ENCODE measurements around the gene BTBD19.
"Not testable (repeated sequence)": the region's sequence is repeated elsewhere in the genome, so short reads cannot be mapped to it uniquely, and the experiment has no call there.

BTBD19 gene

GRCh38 chr1:44808063-44808937 lies at the start of gene BTBD19:
Gene BTBD19, plus strand, starts transcription at chr1:44808523. Its CDS starts 298 bp downstream, at chr1:44808821.
- Mint-ChIP-seq H3K27ac (peak within 1 kb of the TSS; percentile 98), H3K4me3 (peak within 1 kb of the TSS; percentile 82), H3K27me3 (no peaks in the 10 kb centered on the region), H3K9me3 (ENCODE audit: low read depth) (no peaks in the 10 kb centered on the region), H3K4me1 (ENCODE audit: low read depth) (peaks cover 77% of the 10 kb centered on the region), H3K36me3 (peaks cover 6% of the 10 kb centered on the region)

GRCh38 chr1:44759077-44759476 lies 49.2 kb upstream of the BTBD19 start:
- Mint-ChIP-seq H3K9me3 (ENCODE audit: low read depth) (no peaks in the 10 kb centered on the region), H3K4me3 (no peak overlapping the region), H3K36me3 (peaks cover 6% of the 10 kb centered on the region), H3K4me1 (ENCODE audit: low read depth) (peaks cover 10% of the 10 kb centered on the region), H3K27ac (no peak overlapping the region), H3K27me3 (no peaks in the 10 kb centered on the region)

GRCh38 chr1:44760876-44761275 lies 47.4 kb upstream of the BTBD19 start:
- Mint-ChIP-seq H3K27ac (no peak overlapping the region), H3K4me3 (no peak overlapping the region), H3K27me3 (no peaks in the 10 kb centered on the region), H3K9me3 (ENCODE audit: low read depth) (no peaks in the 10 kb centered on the region), H3K4me1 (ENCODE audit: low read depth) (peaks cover 5% of the 10 kb centered on the region), H3K36me3 (peaks cover 4% of the 10 kb centered on the region)

GRCh38 chr1:44766421-44766820 lies 41.9 kb upstream of the BTBD19 start:
- H3K36me3 Mint-ChIP-seq, result not testable (repeated sequence)

GRCh38 chr1:44775078-44775929 lies 33.0 kb upstream of the BTBD19 start, which contains the start of gene RPS8:
Gene RPS8, plus strand, starts transcription at chr1:44775540. Its CDS starts 57 bp downstream, at chr1:44775597.
- Mint-ChIP-seq H3K27ac (peak within 1 kb of the TSS; percentile 100), H3K4me1 (ENCODE audit: low read depth) (peaks cover 33% of the 10 kb centered on the region), H3K9me3 (ENCODE audit: low read depth) (no peaks in the 10 kb centered on the region), H3K36me3 (peaks cover 23% of the 10 kb centered on the region), H3K4me3 (peak within 1 kb of the TSS; percentile 96), H3K27me3 (no peaks in the 10 kb centered on the region)

More at GRCh38 chr1:44766421-44766820, 41.9 kb upstream of the BTBD19 start:
- not testable (repeated sequence) for H3K27me3 Mint-ChIP-seq; H3K27ac Mint-ChIP-seq; H3K9me3 Mint-ChIP-seq (ENCODE audit: low read depth); H3K4me1 Mint-ChIP-seq (ENCODE audit: low read depth); H3K4me3 Mint-ChIP-seq

- peak overlapping the region; percentile 100 for H3K27ac Mint-ChIP-seq
- peaks cover 26% of the 10 kb centered on the region for H3K36me3 Mint-ChIP-seq
- peak overlapping the region; percentile 96 for H3K4me3 Mint-ChIP-seq
- H3K4me1 Mint-ChIP-seq (ENCODE audit: low read depth), result peaks cover 36% of the 10 kb centered on the region
- no peaks in the 10 kb centered on the region for H3K9me3 Mint-ChIP-seq (ENCODE audit: low read depth)
- no peaks in the 10 kb centered on the region for H3K27me3 Mint-ChIP-seq
Observed at GRCh38 chr1:44775930-44776729, 32.2 kb upstream of the BTBD19 start.

- H3K27me3 Mint-ChIP-seq, result no peaks in the 10 kb centered on the region
- H3K4me3 Mint-ChIP-seq, result peak overlapping the region; percentile 96
- peaks cover 31% of the 10 kb centered on the region for H3K36me3 Mint-ChIP-seq
- H3K9me3 Mint-ChIP-seq (ENCODE audit: low read depth), result no peaks in the 10 kb centered on the region
- peaks cover 37% of the 10 kb centered on the region for H3K4me1 Mint-ChIP-seq (ENCODE audit: low read depth)
- peak overlapping the region; percentile 100 for H3K27ac Mint-ChIP-seq
Observed at GRCh38 chr1:44776730-44777068, 31.6 kb upstream of the BTBD19 start.

- Mint-ChIP-seq H3K4me1 (ENCODE audit: low read depth) (peaks cover 37% of the 10 kb centered on the region), H3K27me3 (no peaks in the 10 kb centered on the region), H3K9me3 (ENCODE audit: low read depth) (no peaks in the 10 kb centered on the region), H3K36me3 (peaks cover 31% of the 10 kb centered on the region), H3K27ac (peak overlapping the region; percentile 100), H3K4me3 (peak overlapping the region; percentile 96)
Observed at GRCh38 chr1:44777547-44777946, 30.8 kb upstream of the BTBD19 start.

- H3K4me3 Mint-ChIP-seq, result peak overlapping the region; percentile 96
- H3K4me1 Mint-ChIP-seq (ENCODE audit: low read depth), result peaks cover 38% of the 10 kb centered on the region
- H3K27me3 Mint-ChIP-seq, result no peaks in the 10 kb centered on the region
- H3K9me3 Mint-ChIP-seq (ENCODE audit: low read depth), result no peaks in the 10 kb centered on the region
- H3K27ac Mint-ChIP-seq, result peak overlapping the region; percentile 100
- H3K36me3 Mint-ChIP-seq, result peaks cover 29% of the 10 kb centered on the region
Observed at GRCh38 chr1:44777969-44778635, 30.2 kb upstream of the BTBD19 start.

- Mint-ChIP-seq H3K4me3 (peak overlapping the region; percentile 96), H3K36me3 (peaks cover 29% of the 10 kb centered on the region), H3K27ac (peak overlapping the region; percentile 100), H3K9me3 (ENCODE audit: low read depth) (no peaks in the 10 kb centered on the region), H3K4me1 (ENCODE audit: low read depth) (peaks cover 44% of the 10 kb centered on the region), H3K27me3 (no peaks in the 10 kb centered on the region)
Observed at GRCh38 chr1:44778705-44779576, 29.4 kb upstream of the BTBD19 start.

- H3K9me3 Mint-ChIP-seq (ENCODE audit: low read depth), result no peaks in the 10 kb centered on the region
- peaks cover 48% of the 10 kb centered on the region for H3K4me1 Mint-ChIP-seq (ENCODE audit: low read depth)
- peak overlapping the region; percentile 51 for H3K4me3 Mint-ChIP-seq
- H3K36me3 Mint-ChIP-seq, result peaks cover 29% of the 10 kb centered on the region
- H3K27ac Mint-ChIP-seq, result peak overlapping the region; percentile 61
- no peaks in the 10 kb centered on the region for H3K27me3 Mint-ChIP-seq
Observed at GRCh38 chr1:44780583-44781121, 27.7 kb upstream of the BTBD19 start.

GRCh38 chr1:44783697-44784093 lies 24.6 kb upstream of the BTBD19 start:
- Mint-ChIP-seq H3K9me3 (ENCODE audit: low read depth) (no peaks in the 10 kb centered on the region), H3K27ac (peak overlapping the region; percentile 36), H3K4me3 (peak overlapping the region; percentile 72), H3K36me3 (peaks cover 15% of the 10 kb centered on the region), H3K4me1 (ENCODE audit: low read depth) (peaks cover 42% of the 10 kb centered on the region), H3K27me3 (no peaks in the 10 kb centered on the region)

Measured in activated naive CD8-positive, alpha-beta T cell (primary cell).